OCI-LY3 (cell line): ENCODE results near the gene LAMC2.

Experiments
- H2AFZ ChIP-seq: fragments of 200-600, 300-600 bp; shearing (Covaris generic); 2 replicates; pipeline ENCODE4 v1.6.0; 2014; ENCODE audit warnings: antibody characterized with exemption, low read depth, low read length
- H3K27ac ChIP-seq: fragments of 200-600, 300-600 bp; sonication (generic); 2 replicates; pipeline ENCODE4 v1.5.1; 2014; ENCODE audit warnings: mild to moderate bottlenecking, low read length, moderate library complexity, mixed read lengths
- H3K27me3 ChIP-seq: fragments of 200-600, 300-600 bp; sonication (generic); 2 replicates; pipeline ENCODE4 v1.6.1; 2014; ENCODE audit warnings: low read depth, low read length, mixed read lengths
- H3K36me3 ChIP-seq: fragments of 200-600, 300-600 bp; sonication (generic); replicated peaks from 2 replicates; pipeline ENCODE3; 2014; ENCODE audit warnings: low read depth, low read length, mixed read lengths
- H3K4me1 ChIP-seq: fragments of 300-600, 200-600 bp; sonication (generic); 2 replicates; pipeline ENCODE4 v1.6.1; 2014; ENCODE audit warnings: low read length, mixed read lengths
- H3K4me2 ChIP-seq: fragments of 200-600, 300-600 bp; sonication (generic); 2 replicates; pipeline ENCODE4 v1.6.1; 2014; ENCODE audit warnings: low read length, mixed read lengths
- H3K4me3 ChIP-seq: fragments of 300-600, 200-600 bp; sonication (generic); 2 replicates; pipeline ENCODE4 v1.5.1; 2014; ENCODE audit warnings: antibody characterized with exemption, mild to moderate bottlenecking, low read length, moderate library complexity
- H3K79me2 ChIP-seq: fragments of 300-600, 200-600 bp; shearing (Covaris generic); 2 replicates; pipeline ENCODE4 v1.6.1; 2014; ENCODE audit warnings: mild to moderate bottlenecking, low read length, mixed read lengths
- H3K9ac ChIP-seq: fragments of 300-600, 200-600 bp; shearing (Covaris generic); 2 replicates; pipeline ENCODE4 v1.6.0; 2014; ENCODE audit warnings: mild to moderate bottlenecking, low read length, moderate library complexity
- H3K9me3 ChIP-seq: fragments of 200-600, 300-600 bp; shearing (Covaris generic); 2 replicates; pipeline ENCODE4 v1.6.1; 2014; ENCODE audit warnings: low read length, mixed read lengths; ENCODE audit not compliant: insufficient read depth
- H4K20me1 ChIP-seq: fragments of 200-600, 300-600 bp; sonication (generic); 2 replicates; pipeline ENCODE4 v1.6.1; 2016; ENCODE audit warnings: low read length, mixed read lengths; ENCODE audit not compliant: insufficient read depth
- CTCF ChIP-seq: fragments of 200-600, 300-600 bp; sonication (generic); IDR thresholded peaks from 2 replicates; pipeline ENCODE4 v1.5.1; 2014; ENCODE audit warnings: antibody characterized with exemption, low read length, low read depth
- EZH2phosphoT487 ChIP-seq: fragments of 200-600 bp; shearing (Covaris generic); IDR thresholded peaks from 2 replicates; pipeline ENCODE4 v1.6.1; 2018; ENCODE audit warnings: antibody characterized with exemption, mixed run types, low read depth

Gene LAMC2

GRCh38 chr1:183166454-183166853 lies 19.6 kb upstream of the LAMC2 start:
- Histone ChIP-seq H3K4me3 (no peak overlapping the region), H3K36me3 (no peaks in the 10 kb centered on the region), H3K79me2 (no peaks in the 10 kb centered on the region), H3K27me3 (0 out of 2 replicates have a peak, but pooled peaks cover 3% of the 10 kb centered on the region), H3K9me3 (no peaks in the 10 kb centered on the region), H3K9ac (no peak overlapping the region), H3K4me2 (no peak overlapping the region), H3K4me1 (no peaks in the 10 kb centered on the region), H2AFZ (no peak overlapping the region), H3K27ac (no peak overlapping the region), H4K20me1 (no peaks in the 10 kb centered on the region)
- no peak for TF ChIP-seq CTCF
- no peak for TF ChIP-seq EZH2phosphoT487

- no peaks in the 10 kb centered on the region for H4K20me1 ChIP-seq
- H3K4me1 ChIP-seq: no peaks in the 10 kb centered on the region
- H3K27me3 ChIP-seq: no peaks in the 10 kb centered on the region
- no peaks in the 10 kb centered on the region for H3K36me3 ChIP-seq
- H3K9me3 ChIP-seq: no peaks in the 10 kb centered on the region
- H3K79me2 ChIP-seq: no peaks in the 10 kb centered on the region
- no peak overlapping the region for H3K27ac ChIP-seq
- TF ChIP-seq EZH2phosphoT487 (no peak), CTCF (no peak)
- no peak overlapping the region for H3K9ac ChIP-seq
- no peak overlapping the region for H3K4me2 ChIP-seq
- no peak overlapping the region for H2AFZ ChIP-seq
- H3K4me3 ChIP-seq: no peak overlapping the region
Observed at GRCh38 chr1:183167676-183168075, 18.4 kb upstream of the LAMC2 start.

GRCh38 chr1:183168308-183168707 lies 17.8 kb upstream of the LAMC2 start:
- no peaks in the 10 kb centered on the region for H3K9me3 ChIP-seq
- H3K4me1 ChIP-seq: no peaks in the 10 kb centered on the region
- H2AFZ ChIP-seq: no peak overlapping the region
- no peak overlapping the region for H3K9ac ChIP-seq
- no peaks in the 10 kb centered on the region for H3K79me2 ChIP-seq
- no peak overlapping the region for H3K4me3 ChIP-seq
- H3K36me3 ChIP-seq: no peaks in the 10 kb centered on the region
- H3K27me3 ChIP-seq: no peaks in the 10 kb centered on the region
- TF ChIP-seq EZH2phosphoT487: no peak
- TF ChIP-seq CTCF: no peak
- no peak overlapping the region for H3K27ac ChIP-seq
- H3K4me2 ChIP-seq: no peak overlapping the region
- H4K20me1 ChIP-seq: no peaks in the 10 kb centered on the region

GRCh38 chr1:183173828-183174227 lies 12.2 kb upstream of the LAMC2 start:
- Histone ChIP-seq H3K27me3 (0 out of 2 replicates have a peak, but pooled peaks cover 4% of the 10 kb centered on the region), H3K79me2 (no peaks in the 10 kb centered on the region), H3K4me3 (no peak overlapping the region), H2AFZ (no peak overlapping the region), H3K9ac (no peak overlapping the region), H3K4me2 (no peak overlapping the region), H4K20me1 (no peaks in the 10 kb centered on the region), H3K36me3 (no peaks in the 10 kb centered on the region), H3K9me3 (no peaks in the 10 kb centered on the region), H3K27ac (no peak overlapping the region), H3K4me1 (no peaks in the 10 kb centered on the region)
- TF ChIP-seq EZH2phosphoT487 (no peak), CTCF (no peak)
